ENCODE measurements around the gene SPIRE2.
"Not testable (repeated sequence)": the region's sequence is repeated elsewhere in the genome, so short reads cannot be mapped to it uniquely, and the experiment has no call there.

Gene SPIRE2

GRCh38 chr16:89815639-89816348 lies 12.5 kb upstream of the SPIRE2 start:
- no peak for DNase-seq

DNA sequence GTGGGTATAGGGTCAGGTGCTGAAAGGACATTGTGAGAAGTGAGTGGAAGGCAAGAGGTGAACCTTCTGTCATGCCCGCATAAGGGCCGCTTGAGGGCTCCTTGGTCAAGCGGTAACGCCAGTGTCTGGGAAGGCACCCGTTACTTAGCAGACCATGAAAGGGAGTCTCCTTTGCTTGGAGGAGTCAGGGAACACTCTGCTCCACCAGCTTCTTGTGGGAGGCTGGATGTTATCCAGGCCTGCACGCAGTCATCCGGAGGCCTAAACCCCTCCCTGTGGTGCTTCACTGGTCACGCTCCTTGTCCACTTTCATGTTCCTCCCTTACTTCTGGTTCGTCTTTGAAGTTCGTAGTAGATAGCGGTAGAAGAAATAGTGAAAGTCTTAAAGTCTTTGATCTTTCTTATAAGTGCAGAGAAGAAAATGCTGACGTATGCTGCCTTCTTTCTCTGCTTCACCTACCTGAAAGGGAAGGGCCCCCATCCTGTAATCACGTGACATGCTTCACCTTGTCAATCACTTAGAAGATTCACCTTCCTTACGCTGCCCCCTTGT lies 9.3 kb upstream of the SPIRE2 start:
- DNase-seq, result not testable (repeated sequence)

GRCh38 chr16:89819448-89819847 lies 8.8 kb upstream of the SPIRE2 start:
- not testable (repeated sequence) for DNase-seq

- DNase-seq, result no peak
These were observed 6.7 kb upstream of the SPIRE2 start for GRCh38 chr16:89821438-89822187.

GRCh38 chr16:89822188-89823086 lies 5.8 kb upstream of the SPIRE2 start:
- DNase-seq, result no peak

- DNase-seq, result no peak
These were observed 5.0 kb upstream of the SPIRE2 start for GRCh38 chr16:89823087-89823823.

GRCh38 chr16:89823824-89824148 lies 4.5 kb upstream of the SPIRE2 start:
- DNase-seq, result not testable (repeated sequence)

- DNase-seq, result no peak
These were observed 1.5 kb upstream of the SPIRE2 start for GRCh38 chr16:89826531-89827382.

DNA sequence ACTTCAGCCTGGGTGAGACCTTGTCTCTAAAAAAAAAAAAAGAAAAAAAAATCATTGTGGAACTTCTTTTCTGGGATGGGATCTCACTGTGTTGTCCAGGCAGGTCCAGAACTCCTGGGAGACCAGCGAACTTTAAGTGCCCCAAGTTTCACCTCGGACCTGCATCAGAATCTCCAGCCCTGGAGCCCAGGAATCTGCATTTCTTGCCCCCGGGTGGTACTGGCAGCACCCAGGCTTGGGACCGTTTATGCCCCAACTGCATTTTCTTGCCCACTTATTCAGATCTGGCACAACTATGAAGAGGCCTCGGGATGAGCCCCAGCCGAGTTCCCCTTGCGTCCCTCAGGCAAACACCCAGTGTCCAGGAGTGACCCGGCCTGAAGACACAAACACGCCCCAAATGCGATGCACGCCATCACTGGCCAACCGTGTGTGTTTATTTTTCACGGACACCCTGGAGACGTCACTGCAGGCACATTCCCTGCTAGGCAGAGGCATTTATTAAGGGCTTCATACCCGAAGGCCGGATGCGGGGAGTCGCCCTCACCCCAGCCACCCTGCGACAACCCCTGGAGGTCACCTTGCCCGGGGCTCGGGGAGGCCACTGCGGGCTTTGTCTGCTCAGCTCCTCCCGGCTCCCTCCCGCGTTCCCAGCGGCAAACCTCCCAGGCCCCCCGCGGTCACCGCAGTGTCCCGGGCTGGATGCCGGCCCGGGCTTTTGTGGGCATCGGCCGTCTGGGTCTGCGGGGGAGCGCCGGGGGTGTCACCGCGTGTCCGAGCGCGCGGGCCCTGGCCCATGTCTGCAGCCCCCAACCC lies 684 bp upstream of the SPIRE2 start:
- DNase-seq, result no peak

DNA sequence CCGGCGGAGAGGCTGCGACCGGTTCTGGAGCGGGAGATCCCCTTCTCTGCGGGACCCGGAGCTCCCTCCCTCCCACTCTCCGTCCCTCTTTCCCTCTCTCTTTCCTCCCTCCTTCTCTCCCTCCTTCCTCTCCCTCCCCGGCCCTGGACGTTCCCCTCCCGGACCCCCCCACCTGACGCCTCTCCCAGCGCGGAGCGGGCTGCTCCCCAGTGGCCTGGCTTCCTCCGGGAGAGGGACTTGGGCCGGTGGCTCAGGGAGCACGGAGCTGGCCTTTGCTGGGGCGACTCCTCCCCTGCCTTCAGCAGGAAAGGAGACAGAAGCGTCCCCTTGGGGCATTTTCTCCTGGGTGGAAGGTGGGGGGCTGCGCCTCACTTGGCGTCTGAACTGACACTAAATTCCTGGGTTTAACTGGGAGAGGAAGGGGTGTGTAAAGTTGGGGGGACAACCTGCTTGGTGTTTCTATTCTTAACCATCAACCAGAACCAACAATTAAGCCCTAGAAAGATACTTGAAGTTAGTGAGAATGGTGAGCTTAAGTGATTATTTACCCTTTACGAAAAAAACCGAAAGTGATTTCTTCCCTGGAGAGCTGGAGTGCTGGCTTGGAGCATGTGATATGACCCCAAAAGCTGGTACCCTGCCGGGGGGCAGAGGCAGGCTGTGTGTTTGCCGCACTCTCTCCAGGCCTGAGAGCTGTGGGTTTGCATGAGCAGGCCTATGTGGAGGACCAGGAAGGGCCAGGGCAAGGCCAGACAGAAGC lies 775 bp downstream of the SPIRE2 start:
- DNase-seq, result no peak

DNA sequence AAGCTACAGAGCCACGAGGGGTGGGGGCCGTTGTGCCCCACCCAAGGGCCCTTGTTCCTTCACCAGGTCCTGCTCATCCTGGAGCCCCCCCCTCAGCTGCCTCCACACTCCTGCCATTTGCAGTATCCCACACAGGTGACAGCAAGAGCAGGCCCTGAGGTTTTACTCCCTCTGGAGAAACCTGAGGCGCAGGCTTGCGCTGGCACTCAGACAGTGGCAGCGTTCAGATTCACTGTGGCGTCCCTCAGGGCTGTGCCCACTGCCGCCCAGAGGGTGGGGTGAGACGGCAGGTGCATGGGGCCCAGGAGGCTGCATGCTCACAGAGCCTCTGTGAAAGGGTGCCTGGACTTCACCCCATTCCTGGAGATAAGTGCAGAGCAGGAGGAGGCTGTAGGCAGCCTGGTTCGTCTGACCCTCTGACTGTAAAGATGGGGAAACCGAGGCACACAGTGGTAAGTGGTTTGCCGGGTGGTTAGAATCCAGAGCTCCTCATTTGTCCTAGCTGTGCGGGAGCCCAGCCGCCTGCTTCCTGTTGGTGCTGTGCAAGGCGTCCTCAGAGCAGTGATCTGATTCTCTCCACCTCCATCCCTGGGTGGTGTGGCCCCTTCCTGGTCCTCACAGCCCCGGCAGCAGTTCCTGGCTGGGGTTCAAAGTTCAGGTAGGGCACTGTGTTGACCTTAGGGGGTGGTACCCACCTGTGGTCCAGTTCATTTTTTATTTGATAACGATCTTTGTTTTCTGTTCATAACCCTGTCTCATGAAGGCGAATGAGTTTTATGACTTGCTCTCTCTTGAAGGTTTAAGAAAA lies 1.6 kb downstream of the SPIRE2 start:
- no peak for DNase-seq

GRCh38 chr16:89831810-89832328 lies 3.6 kb downstream of the SPIRE2 start:
- no peak for DNase-seq

DNA sequence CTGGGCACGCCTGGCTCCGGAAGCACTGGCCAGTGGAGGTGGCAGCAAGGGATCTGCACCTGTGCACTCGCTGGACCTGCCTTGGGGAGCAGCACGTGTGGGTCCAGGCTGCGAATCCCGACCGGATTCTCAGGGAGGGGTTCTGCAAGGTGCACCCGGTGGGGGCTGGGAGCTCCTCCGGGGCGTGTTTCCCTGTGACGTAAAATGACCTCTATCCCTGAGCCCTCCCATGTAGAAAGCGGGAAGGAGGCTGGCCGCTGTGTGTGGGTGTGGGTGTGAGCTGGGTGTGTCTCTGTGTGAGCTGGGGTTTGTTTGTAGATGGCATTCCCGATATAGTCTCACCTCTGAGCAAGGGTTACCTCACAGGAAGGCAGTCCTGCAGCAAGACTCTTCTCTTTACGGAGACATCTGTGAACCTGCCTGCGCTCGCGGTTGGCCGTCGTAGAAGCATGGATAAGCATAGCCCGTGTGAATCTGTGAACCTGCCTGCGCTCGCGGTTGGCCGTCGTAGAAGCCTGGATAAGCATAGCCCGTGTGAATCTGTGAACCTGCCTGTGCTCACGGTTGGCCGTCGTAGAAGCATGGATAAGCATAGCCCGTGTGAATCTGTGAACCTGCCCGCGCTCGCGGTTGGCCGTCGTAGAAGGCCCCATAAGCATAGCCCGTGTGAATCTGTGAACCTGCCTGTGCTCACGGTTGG lies 5.5 kb downstream of the SPIRE2 start:
- DNase-seq, result not testable (repeated sequence)

DNA sequence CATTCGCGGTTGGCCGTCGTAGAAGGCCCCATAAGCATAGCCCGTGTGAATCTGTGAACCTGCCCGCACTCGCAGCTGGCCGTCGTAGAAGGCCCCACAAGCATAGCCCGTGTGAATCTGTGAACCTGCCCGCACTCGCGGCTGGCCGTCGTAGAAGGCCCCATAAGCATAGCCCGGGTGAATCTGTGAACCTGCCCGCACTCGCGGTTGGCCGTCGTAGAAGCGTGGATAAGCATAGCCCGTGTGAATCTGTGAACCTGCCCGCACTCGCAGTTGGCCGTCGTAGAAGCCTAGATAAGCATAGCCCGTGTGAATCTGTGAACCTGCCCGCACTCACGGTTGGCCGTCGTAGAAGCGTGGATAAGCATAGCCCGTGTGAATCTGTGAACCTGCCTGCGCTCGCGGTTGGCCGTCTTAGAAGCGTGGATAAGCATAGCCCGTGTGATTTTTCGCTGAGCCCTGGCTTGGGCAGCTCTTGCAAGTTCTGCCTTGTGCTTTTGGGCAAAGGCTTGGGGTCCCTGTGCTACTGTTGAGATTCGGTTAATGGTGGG lies 6.6 kb downstream of the SPIRE2 start:
- not testable (repeated sequence) for DNase-seq

DNA sequence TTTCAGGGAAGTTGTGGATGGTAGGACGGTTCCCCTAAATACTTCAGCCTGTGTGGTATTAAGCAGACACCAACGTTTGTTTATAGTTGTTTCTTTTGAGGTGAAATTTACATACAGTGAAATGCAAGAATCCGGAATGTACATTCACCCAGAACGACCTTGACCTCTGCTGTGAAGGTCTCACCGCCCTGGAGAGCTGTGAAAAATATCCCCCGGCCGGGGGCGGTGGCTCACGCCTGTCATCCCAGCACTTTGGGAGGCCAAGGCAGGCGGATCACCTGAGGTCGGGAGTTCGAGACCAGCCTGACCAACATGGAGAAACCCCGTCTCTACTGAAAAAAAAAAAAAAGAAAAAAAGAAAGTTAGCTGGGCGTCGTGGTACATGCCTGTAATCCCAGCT lies 8.2 kb downstream of the SPIRE2 start:
- DNase-seq, result not testable (repeated sequence)

GRCh38 chr16:89837014-89837546 lies 8.8 kb downstream of the SPIRE2 start:
- DNase-seq, result no peak

- no peak for DNase-seq
These were observed 13.0 kb downstream of the SPIRE2 start for GRCh38 chr16:89841275-89841674.
